NCI-H446 (cell line): Measurements from ENCODE around the gene CHAC2.
A peak's percentile ranks its signal among the peaks of the same experiment; 100 is the strongest.
"Not testable (repeated sequence)": the region's sequence is repeated elsewhere in the genome, so short reads cannot be mapped to it uniquely, and the experiment has no call there.

Source experiments
- DNase-seq, 2 experiments: peaks; one replicate each; lab custom pipeline; 2025; lab: John Stamatoyannopoulos, UW

Gene CHAC2

GRCh38 chr2:53778536-53779162, 11.0 kb downstream of the CHAC2 start:
- DNase-seq: no peak

DNA sequence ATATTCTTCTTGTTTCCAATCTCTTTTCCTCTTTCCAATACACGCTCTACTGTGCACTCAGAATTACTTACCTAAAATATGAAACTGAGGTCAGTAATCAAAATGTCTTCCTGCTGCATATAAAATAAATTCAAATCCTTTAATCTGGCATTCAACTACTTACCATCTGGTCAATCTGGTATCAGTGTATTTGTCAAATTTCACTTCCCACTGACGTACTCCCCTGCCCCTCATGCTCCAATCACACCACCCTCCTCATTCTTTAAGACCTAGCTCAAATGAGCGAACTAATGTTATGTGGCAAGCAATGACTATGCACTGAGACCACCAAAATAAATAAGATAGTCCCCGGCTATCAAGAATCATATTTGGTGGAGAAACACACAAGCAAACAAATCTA, 12.5 kb downstream of the CHAC2 start:
- no peak for DNase-seq

DNA sequence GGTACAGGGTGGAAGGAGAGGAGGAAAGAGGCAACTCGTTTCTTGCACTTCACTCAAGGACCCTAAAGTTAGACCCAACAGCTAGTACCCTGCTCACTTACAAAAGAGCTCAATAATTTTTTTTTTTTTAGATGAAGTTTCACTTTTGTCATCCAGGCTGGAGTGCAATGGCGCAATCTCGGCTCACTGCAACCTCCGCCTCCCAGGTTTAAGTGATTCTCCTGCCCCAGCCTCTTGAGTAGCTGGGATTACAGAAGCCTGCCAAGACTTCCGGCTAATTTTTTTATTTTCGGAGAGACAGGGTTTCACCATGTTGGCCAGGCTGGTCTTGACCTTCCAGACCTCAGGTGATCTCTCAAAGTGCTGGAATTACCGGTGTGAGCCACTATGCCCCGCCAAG, 15.1 kb downstream of the CHAC2 start:
- DNase-seq: no peak

GRCh38 chr2:53784436-53784835, 16.8 kb downstream of the CHAC2 start:
- DNase-seq: no peak

- DNase-seq: peak in 1 of 2 experiments; percentile 10
These were observed 17.8 kb downstream of the CHAC2 start for GRCh38 chr2:53785366-53785765.

GRCh38 chr2:53786352-53786704, 18.7 kb downstream of the CHAC2 start:
- no peak for DNase-seq

- peak; percentile 53 to 88 for DNase-seq
These were observed 19.4 kb downstream of the CHAC2 start, which contains the start of the genes ASB3 and ERLEC1 for GRCh38 chr2:53786705-53787613. Gene ASB3, minus strand, starts transcription at chr2:53786953. Its CDS starts 21,381 bp downstream, at chr2:53765572. Gene ERLEC1, plus strand, starts transcription at chr2:53787044. Its CDS starts 167 bp downstream, at chr2:53787211.

DNA sequence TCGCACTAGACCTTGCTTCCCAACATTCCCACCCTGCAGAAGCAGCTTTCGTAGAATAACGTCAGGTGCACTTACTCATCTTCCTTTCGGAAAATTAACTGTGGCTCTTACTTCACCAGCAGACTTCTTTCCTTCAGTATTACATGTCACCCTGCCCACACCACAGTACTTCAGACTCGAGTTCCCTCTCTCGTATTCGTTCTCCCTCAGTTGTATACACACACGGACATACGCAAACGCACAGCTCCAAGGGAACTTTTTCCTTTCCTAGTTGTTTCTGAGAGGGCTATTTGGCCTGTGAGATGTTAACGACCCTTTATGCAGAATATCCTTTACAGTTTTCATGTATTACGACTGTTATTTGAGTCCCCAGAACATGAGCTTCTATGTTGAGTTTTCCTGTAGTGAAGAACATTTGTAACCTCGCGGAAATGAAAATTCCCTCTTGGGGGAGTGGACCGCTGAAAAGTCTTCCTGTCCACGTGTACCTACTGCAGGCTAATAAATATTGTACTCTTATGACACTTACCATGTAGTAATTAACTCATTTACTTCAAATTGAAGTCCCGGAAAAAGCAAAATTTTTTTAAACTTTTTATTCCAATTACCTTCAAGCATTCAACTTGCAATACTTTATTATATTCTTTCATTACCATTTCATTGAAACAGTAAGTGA, 20.1 kb downstream of the CHAC2 start:
- no peak for DNase-seq

- DNase-seq: no peak
These were observed 25.7 kb downstream of the CHAC2 start for GRCh38 chr2:53793261-53793660.

GRCh38 chr2:53793821-53794220, 26.2 kb downstream of the CHAC2 start:
- no peak for DNase-seq

DNA sequence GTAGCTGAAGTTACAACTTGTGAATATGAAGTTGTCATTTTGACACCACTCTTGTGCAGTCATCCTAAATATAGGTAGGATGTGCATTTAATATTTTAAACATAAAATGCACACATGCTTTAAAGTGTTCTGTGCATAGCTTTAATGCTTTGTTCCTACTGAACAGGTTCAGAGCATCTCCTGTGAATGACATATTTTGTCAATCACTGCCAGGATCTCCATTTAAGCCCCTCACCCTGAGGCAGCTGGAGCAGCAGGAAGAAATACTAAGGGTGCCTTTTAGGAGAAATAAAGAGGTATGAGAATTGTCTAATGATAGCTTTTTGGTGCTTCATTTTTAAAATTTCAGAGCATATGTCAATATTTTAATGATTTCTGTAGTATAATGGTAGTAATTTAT, 33.9 kb downstream of the CHAC2 start:
- no peak for DNase-seq

- no peak for DNase-seq
These were observed 35.1 kb downstream of the CHAC2 start for GRCh38 chr2:53802617-53803151.

GRCh38 chr2:53811601-53812000, 44.0 kb downstream of the CHAC2 start:
- no peak for DNase-seq

- no peak for DNase-seq
These were observed 45.5 kb downstream of the CHAC2 start for GRCh38 chr2:53813151-53813550.

GRCh38 chr2:53818854-53819435, 51.3 kb downstream of the CHAC2 start:
- no peak for DNase-seq

- DNase-seq: no peak
These were observed 52.0 kb downstream of the CHAC2 start for GRCh38 chr2:53819634-53820033.

GRCh38 chr2:53820048-53820447, 52.4 kb downstream of the CHAC2 start:
- DNase-seq: no peak

DNA sequence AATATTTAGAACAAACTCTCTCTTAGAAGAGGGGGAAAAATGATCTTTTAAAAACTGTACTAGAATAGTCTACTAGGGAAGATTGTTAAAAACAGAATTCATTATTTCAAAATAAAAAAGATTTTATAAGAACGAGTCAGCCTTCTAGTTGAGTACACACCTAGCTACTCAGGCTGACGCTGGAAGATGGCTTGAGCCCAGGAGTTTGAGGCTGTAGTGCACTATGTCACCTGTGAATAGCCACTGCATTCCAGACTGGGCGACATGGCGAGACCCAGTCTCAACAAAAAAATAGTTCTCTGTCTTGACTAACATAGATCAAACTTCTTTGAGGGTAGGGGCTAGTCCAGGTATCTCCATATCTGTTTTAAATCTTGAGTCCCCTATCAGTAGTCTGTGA, 53.1 kb downstream of the CHAC2 start:
- DNase-seq: no peak

GRCh38 chr2:53821810-53822209, 54.2 kb downstream of the CHAC2 start:
- no peak for DNase-seq

DNA sequence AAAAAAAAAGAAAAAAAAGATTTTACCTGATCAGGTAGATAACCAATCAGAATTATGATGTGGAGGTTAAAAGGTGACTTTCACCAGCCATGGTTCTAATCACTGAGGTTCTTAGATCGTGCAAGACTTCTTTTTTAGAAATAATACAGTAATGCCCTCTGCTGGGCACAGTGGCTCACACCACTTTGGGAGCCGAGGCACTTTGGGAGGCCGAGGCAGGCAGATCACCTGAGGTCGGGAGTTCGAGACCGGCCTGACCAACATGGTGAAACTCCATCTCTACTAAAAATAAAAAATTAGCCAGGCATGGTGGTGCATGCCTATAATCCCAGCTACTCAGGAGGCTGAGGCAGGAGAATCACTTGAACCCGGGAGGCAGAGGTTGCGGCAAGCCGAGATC, 56.0 kb downstream of the CHAC2 start:
- DNase-seq: not testable (repeated sequence)
